ENCODE results near the gene NPY5R. TPM values are rescaled to one million over a fixed set of nuclear protein-coding genes. Genes with fewer than 3 reads are reported as not detected.

The NPY5R gene
- total RNA-seq, 4 donors from 2014 or later: 1.7 TPM; not detected in 3

DNA sequence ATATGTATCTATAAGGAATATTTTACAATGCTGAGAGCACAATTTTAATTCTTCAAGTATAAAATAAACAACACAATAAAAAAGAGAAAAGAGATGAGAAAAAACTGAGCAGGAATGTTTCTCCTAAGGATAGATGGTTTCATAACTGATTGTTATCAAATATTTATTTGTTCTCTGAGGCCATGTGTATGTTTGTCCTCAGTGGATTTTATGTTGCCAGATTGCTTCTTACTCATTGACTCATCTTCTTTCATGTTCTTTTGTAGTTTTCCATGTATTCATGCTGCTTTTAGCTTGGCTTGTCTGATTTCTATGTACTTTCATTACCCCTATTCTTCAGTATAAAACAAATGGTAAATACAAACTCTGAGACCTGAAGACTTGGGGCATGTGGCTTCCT, 41.2 kb downstream of the NPY5R start:
- H3K4me3 ChIP-seq: no peak overlapping the region
- TF ChIP-seq POLR2A (IDR thresholded peaks at IDR 0.05) (no peak), CTCF (IDR thresholded peaks at IDR 0.05) (no peak)

DNA sequence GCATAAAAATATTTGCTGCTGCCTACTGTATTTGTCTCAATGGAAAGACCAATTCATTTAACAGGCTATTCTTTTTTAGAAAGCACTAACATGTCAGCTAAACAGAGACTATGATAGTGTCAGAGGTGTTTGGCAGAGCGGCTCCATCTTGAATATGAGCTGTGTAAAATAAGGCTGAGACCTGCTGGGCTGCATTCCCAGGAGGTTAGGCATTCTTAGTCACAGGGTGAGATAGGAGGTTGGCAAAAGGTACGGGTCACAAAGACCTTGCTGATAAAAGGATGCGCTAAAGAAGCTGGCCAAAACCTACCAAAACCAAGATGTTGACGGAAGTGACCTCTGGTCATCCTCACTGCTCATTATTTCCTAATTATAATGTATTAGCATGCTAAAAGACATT, 41.8 kb downstream of the NPY5R start:
- Histone ChIP-seq H3K4me3 (no peak overlapping the region), H3K27ac (no peak overlapping the region), H3K36me3 (no peaks in the 10 kb centered on the region), H3K4me1 (no peaks in the 10 kb centered on the region), H3K9me3 (no peaks in the 10 kb centered on the region), H3K27me3 (no peaks in the 10 kb centered on the region)
- TF ChIP-seq POLR2A (IDR thresholded peaks at IDR 0.05) (no peak), CTCF (IDR thresholded peaks at IDR 0.05) (no peak)
- no peak for DNase-seq

More for the DNA sequence above, 41.2 kb downstream of the NPY5R start:
- Histone ChIP-seq H3K27ac (no peak overlapping the region), H3K36me3 (no peaks in the 10 kb centered on the region), H3K9me3 (no peaks in the 10 kb centered on the region), H3K4me1 (no peaks in the 10 kb centered on the region), H3K27me3 (no peaks in the 10 kb centered on the region)
- DNase-seq: no peak

- TF ChIP-seq POLR2A (IDR thresholded peaks at IDR 0.05) (no peak), CTCF (IDR thresholded peaks at IDR 0.05) (no peak)
- DNase-seq: no peak
- no peaks in the 10 kb centered on the region for H3K4me1 ChIP-seq
- H3K4me3 ChIP-seq: no peak overlapping the region
- H3K27ac ChIP-seq: no peak overlapping the region
- no peaks in the 10 kb centered on the region for H3K27me3 ChIP-seq
- H3K9me3 ChIP-seq: no peaks in the 10 kb centered on the region
- no peaks in the 10 kb centered on the region for H3K36me3 ChIP-seq
Measured at GRCh38 chr4:163391756-163392155, 48.1 kb downstream of the NPY5R start.

- Histone ChIP-seq H3K27me3 (no peaks in the 10 kb centered on the region), H3K9me3 (no peaks in the 10 kb centered on the region), H3K27ac (no peak overlapping the region), H3K36me3 (no peaks in the 10 kb centered on the region), H3K4me1 (no peaks in the 10 kb centered on the region), H3K4me3 (no peak overlapping the region)
- no peak for DNase-seq
- TF ChIP-seq POLR2A (IDR thresholded peaks at IDR 0.05): no peak
- TF ChIP-seq CTCF (IDR thresholded peaks at IDR 0.05): no peak
Measured at GRCh38 chr4:163392328-163392727, 48.6 kb downstream of the NPY5R start.

DNA sequence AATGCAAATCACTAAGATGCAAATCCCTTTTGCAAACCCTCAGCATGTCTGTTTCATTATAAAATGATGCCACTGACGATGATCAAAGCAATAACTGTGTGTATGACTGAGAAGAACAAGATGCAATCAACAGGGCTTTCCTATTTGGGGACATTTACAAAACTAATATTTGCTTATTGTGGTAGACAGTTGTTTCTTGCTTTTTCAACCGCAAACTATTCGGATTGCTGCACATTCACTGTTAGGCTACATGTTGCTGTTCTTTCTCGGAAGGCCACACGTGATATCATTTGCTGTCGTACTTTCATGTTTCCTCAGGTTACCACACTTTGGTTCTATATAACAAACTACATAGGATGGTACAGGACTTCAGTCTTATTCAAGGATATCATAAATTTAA, 49.8 kb downstream of the NPY5R start:
- no peak overlapping the region for H3K4me3 ChIP-seq
- H3K27me3 ChIP-seq: no peaks in the 10 kb centered on the region
- no peak for DNase-seq
- H3K27ac ChIP-seq: no peak overlapping the region
- H3K4me1 ChIP-seq: no peaks in the 10 kb centered on the region
- no peaks in the 10 kb centered on the region for H3K9me3 ChIP-seq
- TF ChIP-seq POLR2A (IDR thresholded peaks at IDR 0.05): no peak
- H3K36me3 ChIP-seq: no peaks in the 10 kb centered on the region

GRCh38 chr4:163395055-163395454, 51.4 kb downstream of the NPY5R start:
- no peak for DNase-seq
- no peak for TF ChIP-seq POLR2A (IDR thresholded peaks at IDR 0.05)
- no peak for TF ChIP-seq CTCF (IDR thresholded peaks at IDR 0.05)
- no peaks in the 10 kb centered on the region for H3K9me3 ChIP-seq
- no peaks in the 10 kb centered on the region for H3K4me1 ChIP-seq
- H3K4me3 ChIP-seq: no peak overlapping the region
- H3K36me3 ChIP-seq: no peaks in the 10 kb centered on the region
- no peaks in the 10 kb centered on the region for H3K27me3 ChIP-seq
- H3K27ac ChIP-seq: no peak overlapping the region

All from Peyer's patch (tissue), 4 donors.